Aorta (tissue), 5 donors: ENCODE data around the gene PIGA. TPM values are rescaled to one million over a fixed set of nuclear protein-coding genes. Genes with fewer than 3 reads are reported as not detected.
"Not testable (repeated sequence)": the region's sequence is repeated elsewhere in the genome, so short reads cannot be mapped to it uniquely, and the experiment has no call there.

Experiments used
- ATAC-seq: fragments of 200-7000 bp; cut with Tn5 transposase; one replicate; pipeline ENCODE4 v1.9.1; 2022; ENCODE audit warnings: moderate library complexity; ENCODE audit not compliant: low FRiP score
- DNase-seq, 2 donors: peaks; one replicate each; pipeline ENCODE4 v3.0.0-alpha.2; 2020
- H3K27ac ChIP-seq, 2 donors: one replicate each; pipeline ENCODE4 v1.5.1; 2013; ENCODE audit warnings: low read length in 2 of 2, mild to moderate bottlenecking in 2 of 2, moderate library complexity in 2 of 2, control low read depth in 1 of 2, inconsistent platforms in 1 of 2, low read depth in 1 of 2
- H3K27me3 ChIP-seq, 2 donors: one replicate each; pipeline ENCODE4 v1.6.1; 2013; ENCODE audit warnings: control low read depth in 1 of 2, low read length in 1 of 2, mild to moderate bottlenecking in 1 of 2, moderate library complexity in 1 of 2; ENCODE audit not compliant: insufficient read depth in 2 of 2, control insufficient read depth in 1 of 2
- H3K36me3 ChIP-seq, 2 donors: one replicate each; pipeline ENCODE4 v1.6.1; 2013; ENCODE audit warnings: control low read depth in 1 of 2, low read length in 1 of 2, mild to moderate bottlenecking in 1 of 2; ENCODE audit not compliant: insufficient read depth in 2 of 2, control insufficient read depth in 1 of 2
- H3K4me1 ChIP-seq, 2 donors: one replicate each; pipeline ENCODE4 v1.6.1; 2013; ENCODE audit warnings: low read length in 2 of 2, control low read depth in 1 of 2, mild to moderate bottlenecking in 1 of 2, moderate library complexity in 1 of 2; ENCODE audit not compliant: insufficient read depth in 2 of 2, control insufficient read depth in 1 of 2
- H3K4me3 ChIP-seq, 2 donors: one replicate each; pipeline ENCODE4 v1.5.1; 2013; ENCODE audit warnings: low read length in 2 of 2, control low read depth in 1 of 2, mild to moderate bottlenecking in 1 of 2
- H3K9me3 ChIP-seq: one replicate; pipeline ENCODE4 v1.6.1; 2013; ENCODE audit warnings: mild to moderate bottlenecking, low read length; ENCODE audit not compliant: control insufficient read depth
- WGBS, 2 donors: extraction: QIAGEN DNeasy Blood & Tissue Kit; methylation state at CpG; one replicate each; pipeline ENCODE4 v1.1.7; 2013; 5-methylcytosine and 5-hydroxymethylcytosine counted together
- intact Hi-C, 2 donors: fragments of 100-400 bp; cut with DNase I; formaldehyde crosslinking; loops; one replicate each; pipeline versions ENCODE4 v1.14.2 to v1.15.0; 2022
- polyA plus RNA-seq, 2 donors: library from polyadenylated mRNA; stranded (reverse); fragments of 200-250 nt; gene quantifications; one replicate each; pipeline ENCODE4 v1.2.3, GENCODE V29; 2013
- total RNA-seq, 2 donors: library from RNA; stranded (reverse); fragmentation: NEBNext Ultra II Directional; extraction: Animal tissue kit (Norgen Biotek cat#: 25700); gene quantifications; one replicate each; pipeline ENCODE4 v1.2.1, GENCODE V29; 2021
- donor health status: healthy with polysubstance abuse.
- donor health status: Bipolar disorder and iron deficiency.
- donor health status: DM: no; HTN: no; CAD: no.
- donor health status: DM: no; HTN: no; CAD: no.
- donor health status: DM: yes; HTN: yes; CAD: no.

The PIGA gene
- total and polyA plus RNA-seq, 4 donors, result 5.4 to 20.4 (median 10.5) TPM

GRCh38 chrX:15277604-15278003 is 57.7 kb downstream of the PIGA start:
- Histone ChIP-seq H3K27me3 (peaks cover 0 to 1% of the 10 kb centered on the region in 2 donors), H3K4me1 (no peaks in the 10 kb centered on the region), H3K9me3 (no peaks in the 10 kb centered on the region), H3K27ac (no peak overlapping the region), H3K36me3 (no peaks in the 10 kb centered on the region), H3K4me3 (no peak overlapping the region)
- WGBS, 2 donors, result 4 to 8% methylated on average over 1 of the region's 1 CpG
- DNase-seq (no peak), ATAC-seq (no peak)
- intact Hi-C loops, result no loop called here

DNA sequence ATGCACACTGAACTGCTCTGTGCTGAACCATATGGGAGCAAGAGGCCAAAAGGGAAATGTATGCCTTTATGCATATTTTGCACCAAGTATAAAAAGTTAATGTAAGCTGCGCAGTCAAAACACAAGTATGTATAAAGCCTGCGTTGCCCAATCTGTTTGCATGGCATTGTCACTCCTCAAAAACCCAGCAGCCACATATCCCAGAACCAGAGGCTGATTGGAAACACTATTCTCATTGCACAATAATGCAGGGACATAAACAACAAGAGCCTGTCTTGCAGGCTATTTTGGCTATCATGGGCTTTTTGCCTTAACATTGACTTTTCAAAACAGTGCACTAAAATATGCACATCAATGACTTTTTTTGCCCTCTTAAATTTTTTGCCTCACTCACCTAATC is 60.4 kb downstream of the PIGA start:
- Histone ChIP-seq H3K27ac (no peak overlapping the region), H3K4me3 (no peak overlapping the region), H3K36me3 (no peaks in the 10 kb centered on the region), H3K27me3 (peaks cover 0 to 1% of the 10 kb centered on the region in 2 donors), H3K9me3 (no peaks in the 10 kb centered on the region), H3K4me1 (no peaks in the 10 kb centered on the region)
- ATAC-seq (no peak), DNase-seq (no peak)
- intact Hi-C loops, result no loop called here
- 87 to 89% methylated on average over 2 of the region's 2 CpGs for WGBS, 2 donors

- H3K36me3 ChIP-seq, H3K27ac ChIP-seq, H3K27me3 ChIP-seq, H3K4me3 ChIP-seq, intact Hi-C loops, ATAC-seq, H3K9me3 ChIP-seq, DNase-seq, H3K4me1 ChIP-seq: not testable (repeated sequence)
- WGBS, 2 donors, result 84 to 96% methylated on average over 10 of the region's 10 CpGs
Observed at GRCh38 chrX:15273275-15273674, 62.0 kb downstream of the PIGA start.

- intact Hi-C loops, result no loop called here
- ATAC-seq, result no peak
- Histone ChIP-seq H3K36me3 (no peaks in the 10 kb centered on the region), H3K4me3 (no peak overlapping the region), H3K27me3 (peaks cover 0 to 1% of the 10 kb centered on the region in 2 donors), H3K9me3 (no peaks in the 10 kb centered on the region), H3K4me1 (no peaks in the 10 kb centered on the region), H3K27ac (no peak overlapping the region)
- 78 to 80% methylated on average over 1 of the region's 1 CpG for WGBS, 2 donors
- no peak for DNase-seq
Observed at GRCh38 chrX:15271757-15272156, 63.6 kb downstream of the PIGA start.

DNA sequence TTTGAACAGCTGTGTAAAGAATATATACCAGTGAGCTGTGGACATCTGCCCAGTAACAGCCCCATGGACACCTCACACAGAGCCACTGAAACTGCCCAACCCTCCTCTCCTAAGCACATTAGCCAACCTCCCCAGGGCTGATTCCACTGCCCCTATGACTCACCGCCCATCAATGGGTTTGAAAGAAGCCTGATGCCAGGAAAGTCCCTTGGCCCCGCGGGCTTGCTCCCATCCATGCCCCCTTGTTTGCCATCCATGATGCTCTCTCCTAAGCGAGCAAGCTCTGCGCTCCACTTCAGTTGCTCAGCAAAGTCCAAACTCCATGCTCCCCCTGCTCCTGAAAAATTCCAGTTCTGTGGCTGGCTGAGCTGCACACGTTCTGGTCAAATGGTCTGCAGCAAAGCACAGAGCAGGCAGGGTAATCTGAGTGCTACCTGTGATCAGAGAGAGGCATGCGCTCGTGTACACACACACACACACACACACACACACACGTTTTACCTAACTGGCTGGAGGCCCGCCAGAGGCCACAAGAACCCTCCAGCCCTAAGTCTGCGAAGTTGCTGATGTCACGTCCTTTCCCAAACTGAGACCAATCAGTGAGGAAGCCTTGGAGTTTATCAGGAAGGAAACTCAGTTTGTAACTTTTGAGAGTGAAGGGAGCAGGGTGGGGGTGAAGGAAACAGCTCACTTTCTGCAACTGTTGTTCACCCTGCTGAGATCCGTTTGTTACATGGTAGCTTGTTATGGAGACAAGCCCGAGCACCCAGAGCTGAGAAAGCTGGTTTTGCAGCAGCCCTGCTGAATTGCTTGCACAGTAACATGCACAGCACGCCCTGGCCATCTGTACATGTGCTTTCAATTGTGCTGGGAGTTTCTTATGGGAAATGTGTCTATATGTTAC is 65.5 kb downstream of the PIGA start, which contains the start of gene ASB9:
TSS of gene ASB9 (minus strand) at position 466 of the 904 bp plus-strand sequence. CDS start at position 257, 209 bp downstream.
- peak in 1 of 2 donors; percentile 52 for DNase-seq
- WGBS, 2 donors, result 9 to 39% methylated on average over 15 of the region's 15 CpGs

More for the DNA sequence above, 65.5 kb downstream of the PIGA start, which contains the start of gene ASB9:
- no peaks in the 10 kb centered on the region for H3K36me3 ChIP-seq
- no peaks in the 10 kb centered on the region for H3K4me1 ChIP-seq
- H3K4me3 ChIP-seq, result no peak within 1 kb of the TSS
- intact Hi-C loops, result no loop called here
- peak; percentile 50 for ATAC-seq
- peaks cover 0 to under 1% of the 10 kb centered on the region in 2 donors for H3K27me3 ChIP-seq
- H3K9me3 ChIP-seq, result no peaks in the 10 kb centered on the region
- no peak within 1 kb of the TSS for H3K27ac ChIP-seq

Other genes with a start within 250 kb of the PIGA start
- 1 to 10 TPM; 1.3 to 2.9 TPM for gene ASB9, start 65.4 kb downstream of the PIGA start, total RNA-seq
- under 1 TPM; 0.25 to 0.84 TPM for gene ASB9, start 65.4 kb downstream of the PIGA start, polyA plus RNA-seq
- gene ASB11, start 19.9 kb downstream of the PIGA start, total RNA-seq, result not detected
- gene ASB11, start 19.9 kb downstream of the PIGA start, polyA plus RNA-seq, result not detected
- 1 to 10 TPM; 3.0 to 4.8 TPM for gene VEGFD, start 48.9 kb upstream of the PIGA start, total RNA-seq
- 1 to 10 TPM in 1 of 2 donors, under 1 TPM in 1; 0.63 to 2.6 TPM for gene VEGFD, start 48.9 kb upstream of the PIGA start, polyA plus RNA-seq
- 10 to 100 TPM; 11.5 to 26.3 TPM for gene PIR, start 157.8 kb upstream of the PIGA start, total RNA-seq
- 10 to 100 TPM; 19.9 to 20.4 TPM for gene PIR, start 157.8 kb upstream of the PIGA start, polyA plus RNA-seq
- gene BMX, start 165.3 kb upstream of the PIGA start, total RNA-seq, result 1 to 10 TPM; 3.7 to 3.8 TPM
- gene BMX, start 165.3 kb upstream of the PIGA start, polyA plus RNA-seq, result 10 to 100 TPM in 1 of 2 donors, 1 to 10 TPM in 1; 5.3 to 10.1 TPM